Panc1 (cell line): ENCODE measurements around the gene KCNQ4.
A peak's percentile ranks its signal among the peaks of the same experiment; 100 is the strongest.

ENCODE experiments used
- POLR2AphosphoS5 ChIP-seq: IDR thresholded peaks from 2 replicates; pipeline ENCODE4 v1.6.1; 2012; ENCODE audit warnings: mild to moderate bottlenecking, low read depth, low read length, moderate library complexity
- SIN3A ChIP-seq: IDR thresholded peaks from 2 replicates; pipeline ENCODE4 v1.6.1; 2012; ENCODE audit warnings: low read depth, mild to moderate bottlenecking, low read length, moderate library complexity, borderline replicate concordance; ENCODE audit not compliant: insufficient read depth
- TF ChIP-seq, protein P1 (sequence below): fragments of 450-650 bp; IDR thresholded peaks from 2 replicates; pipeline ENCODE4 v1.5.1; 2017; ENCODE audit warnings: mild to moderate bottlenecking

DNA sequence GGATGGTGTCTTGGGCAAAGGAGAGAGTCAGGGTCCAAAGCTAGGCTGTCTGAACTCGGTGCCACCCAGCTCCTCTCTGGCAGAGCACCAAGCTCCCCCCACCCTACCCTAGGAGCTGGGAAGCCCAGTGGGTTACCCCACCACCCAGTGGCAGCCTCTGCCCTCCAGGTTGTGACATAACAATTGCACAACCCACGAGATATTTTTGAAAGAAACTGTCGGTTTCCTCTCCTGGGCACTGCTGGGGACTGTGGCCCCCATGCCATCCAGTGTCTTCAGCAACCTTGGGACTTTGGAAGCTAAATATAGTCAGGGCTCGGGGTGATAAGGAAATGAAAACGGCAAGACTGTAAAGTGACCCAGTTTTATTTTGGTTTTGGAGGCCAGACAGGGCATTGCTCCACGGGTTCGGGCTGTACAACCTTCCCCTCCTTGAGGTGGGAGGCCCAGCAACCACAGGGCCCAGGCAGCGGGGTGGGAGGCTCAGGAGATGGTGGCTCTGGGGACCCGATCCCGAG is 77.2 kb downstream of the KCNQ4 start:
- TF ChIP-seq, protein P1, sequence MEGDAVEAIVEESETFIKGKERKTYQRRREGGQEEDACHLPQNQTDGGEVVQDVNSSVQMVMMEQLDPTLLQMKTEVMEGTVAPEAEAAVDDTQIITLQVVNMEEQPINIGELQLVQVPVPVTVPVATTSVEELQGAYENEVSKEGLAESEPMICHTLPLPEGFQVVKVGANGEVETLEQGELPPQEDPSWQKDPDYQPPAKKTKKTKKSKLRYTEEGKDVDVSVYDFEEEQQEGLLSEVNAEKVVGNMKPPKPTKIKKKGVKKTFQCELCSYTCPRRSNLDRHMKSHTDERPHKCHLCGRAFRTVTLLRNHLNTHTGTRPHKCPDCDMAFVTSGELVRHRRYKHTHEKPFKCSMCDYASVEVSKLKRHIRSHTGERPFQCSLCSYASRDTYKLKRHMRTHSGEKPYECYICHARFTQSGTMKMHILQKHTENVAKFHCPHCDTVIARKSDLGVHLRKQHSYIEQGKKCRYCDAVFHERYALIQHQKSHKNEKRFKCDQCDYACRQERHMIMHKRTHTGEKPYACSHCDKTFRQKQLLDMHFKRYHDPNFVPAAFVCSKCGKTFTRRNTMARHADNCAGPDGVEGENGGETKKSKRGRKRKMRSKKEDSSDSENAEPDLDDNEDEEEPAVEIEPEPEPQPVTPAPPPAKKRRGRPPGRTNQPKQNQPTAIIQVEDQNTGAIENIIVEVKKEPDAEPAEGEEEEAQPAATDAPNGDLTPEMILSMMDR, result no peak
- TF ChIP-seq POLR2AphosphoS5, result peak; percentile 60
- no peak for TF ChIP-seq SIN3A
